HG02852 (cell line): ENCODE results near the gene SERPINF2.
"Not testable (repeated sequence)": the region's sequence is repeated elsewhere in the genome, so short reads cannot be mapped to it uniquely, and the experiment has no call there.

ENCODE experiments used
- ATAC-seq: cut with Tn5 transposase; IDR thresholded peaks from one replicate; pipeline ENCODE4 v1.9.1; 2021; ENCODE audit warnings: mild to moderate bottlenecking, moderate library complexity; ENCODE audit not compliant: unreplicated experiment

Gene SERPINF2

DNA sequence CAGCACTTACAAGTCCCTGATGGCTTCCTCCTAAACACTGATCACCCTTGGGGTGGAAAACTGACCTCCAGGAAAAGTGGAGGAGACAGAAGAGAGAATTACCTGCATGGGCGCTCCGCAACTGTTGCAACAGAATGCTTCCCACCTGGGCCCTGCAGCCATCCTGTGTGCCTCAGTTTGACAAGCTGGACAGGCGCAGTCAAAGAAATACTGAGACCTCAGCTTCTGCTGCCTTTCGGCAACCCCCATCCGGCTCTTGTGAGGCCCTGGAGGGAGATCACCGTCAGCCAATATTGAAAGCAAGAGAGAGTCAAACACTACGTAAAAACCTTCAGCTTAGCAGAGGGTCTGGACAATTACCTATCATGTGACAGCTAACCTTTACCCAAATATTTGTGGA lies 44.0 kb downstream of the SERPINF2 start:
- no peak for ATAC-seq

DNA sequence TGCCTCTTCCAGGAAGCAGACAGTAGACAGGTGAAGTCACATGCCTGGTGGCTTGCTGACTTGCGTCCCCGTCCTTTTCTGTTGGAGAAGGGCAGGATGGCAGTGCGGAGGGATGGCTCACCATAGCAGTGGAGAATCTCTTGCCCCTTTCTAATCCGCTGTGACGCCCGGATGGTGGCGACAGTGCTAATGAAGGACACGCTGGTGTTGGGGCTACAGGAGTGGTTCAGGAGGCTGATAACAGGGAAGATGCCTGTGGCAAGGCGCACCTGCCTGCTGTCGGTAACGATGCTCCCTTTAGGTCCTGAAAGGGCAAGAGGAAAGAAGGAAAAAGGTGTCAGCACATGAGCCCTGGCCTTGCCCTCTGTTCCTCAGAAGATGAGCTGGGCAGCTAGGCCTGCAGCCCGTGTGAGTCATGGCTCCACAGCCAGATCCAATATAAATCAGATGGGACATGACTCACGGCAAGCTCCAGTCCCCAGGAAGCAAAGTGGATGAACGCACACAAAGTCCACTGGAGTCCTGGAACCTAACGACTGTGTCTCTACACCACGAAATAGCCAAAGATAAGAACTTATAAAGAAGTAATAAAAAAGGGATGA lies 44.7 kb downstream of the SERPINF2 start:
- no peak for ATAC-seq

DNA sequence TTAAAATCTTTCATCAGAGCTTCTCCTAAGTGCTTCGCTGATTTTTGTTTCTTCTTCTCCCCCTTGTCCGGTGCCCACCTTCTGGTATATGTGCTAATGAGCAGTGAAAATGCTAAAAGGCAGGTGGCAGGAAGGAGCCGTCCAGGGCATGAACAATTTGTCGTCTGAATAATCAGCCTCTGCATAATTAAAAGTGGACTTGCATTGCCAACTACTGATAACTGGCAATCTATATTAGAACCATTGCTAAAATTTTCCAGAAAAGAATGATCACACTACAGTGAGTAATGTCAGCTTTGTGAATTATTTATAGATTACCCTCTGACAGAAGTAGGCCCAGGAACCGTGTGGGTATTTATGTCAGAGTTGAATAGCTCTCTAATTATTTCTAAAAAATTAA lies 47.3 kb downstream of the SERPINF2 start:
- ATAC-seq, result no peak

DNA sequence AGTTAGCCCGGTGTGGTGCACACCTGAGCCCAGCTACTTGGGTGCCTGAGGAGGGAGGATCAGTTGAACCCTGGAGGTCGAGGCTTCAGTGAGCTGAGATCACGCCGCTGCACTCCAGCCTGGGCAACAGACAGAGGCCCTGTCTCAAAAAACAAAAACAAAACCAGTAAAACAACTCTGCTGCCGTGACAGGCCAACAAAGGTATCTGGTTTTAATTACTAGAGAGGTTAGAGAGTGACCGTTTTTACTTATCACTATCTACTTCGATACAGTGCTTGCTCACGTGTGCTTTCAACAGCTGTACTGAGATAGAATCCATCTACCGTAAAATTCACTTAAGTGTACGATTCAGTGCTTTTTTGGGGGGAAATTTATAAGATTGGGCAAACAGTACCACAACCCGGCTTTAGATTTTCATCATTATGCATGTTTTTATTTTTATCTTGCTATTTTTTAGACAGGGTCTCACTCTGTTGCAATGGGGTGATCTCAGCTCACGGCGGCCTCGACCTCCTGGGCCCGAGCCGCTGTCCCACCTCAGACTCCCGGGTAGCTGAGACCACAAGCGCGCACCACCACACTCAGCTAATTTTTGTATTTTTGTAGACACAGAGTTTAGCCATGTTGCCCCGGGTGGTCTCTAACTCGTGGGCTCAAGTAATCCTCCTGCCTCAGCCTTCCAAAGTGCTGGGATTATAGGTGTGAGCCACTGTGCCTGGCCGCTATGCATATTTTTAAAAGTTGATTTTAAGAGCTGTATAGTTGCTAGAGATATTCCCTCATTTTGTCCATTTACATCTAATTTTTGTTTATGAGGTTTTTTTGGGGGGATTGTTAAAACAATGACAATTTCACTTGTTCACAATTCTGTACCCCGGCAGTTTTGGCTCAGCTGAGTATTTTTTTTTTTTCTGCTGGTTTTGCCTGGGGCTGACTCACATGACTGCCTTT lies 50.1 kb downstream of the SERPINF2 start:
- no peak for ATAC-seq

DNA sequence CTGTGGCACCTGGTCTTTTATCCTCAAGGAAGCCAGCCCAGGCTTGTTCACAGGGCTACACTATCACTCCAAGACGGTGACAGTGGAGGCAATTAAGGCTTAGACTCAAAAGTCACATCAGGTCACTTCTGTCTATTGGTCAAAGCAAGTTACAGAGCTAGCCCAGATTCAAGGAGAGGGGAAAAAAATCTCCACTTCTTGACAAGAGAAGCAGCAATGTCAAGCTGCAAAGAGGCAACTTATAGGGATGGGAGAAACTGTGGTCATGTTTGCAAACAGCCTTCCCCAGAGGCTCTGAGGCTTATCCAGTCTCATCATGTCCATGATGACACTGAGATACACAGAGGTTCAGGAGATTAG lies 50.8 kb downstream of the SERPINF2 start:
- no peak for ATAC-seq

DNA sequence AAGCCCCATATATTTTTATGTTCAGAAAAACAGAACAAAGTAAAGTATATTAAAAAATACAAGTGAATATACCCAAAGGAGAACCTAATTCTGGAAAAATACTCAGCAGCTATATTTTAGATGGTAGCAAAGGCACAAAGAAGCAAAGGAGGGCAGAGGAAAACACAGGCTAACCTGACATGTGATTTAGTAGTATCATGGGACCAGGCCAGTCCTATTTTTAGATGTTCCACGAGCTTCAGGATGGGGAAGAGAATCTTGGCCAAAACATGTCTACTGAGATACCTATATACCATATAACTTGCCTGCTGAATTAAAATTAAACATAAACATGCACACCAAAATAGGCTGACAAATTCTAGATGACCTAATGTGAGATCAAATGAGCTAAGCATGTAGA lies 54.1 kb downstream of the SERPINF2 start:
- ATAC-seq, result no peak

DNA sequence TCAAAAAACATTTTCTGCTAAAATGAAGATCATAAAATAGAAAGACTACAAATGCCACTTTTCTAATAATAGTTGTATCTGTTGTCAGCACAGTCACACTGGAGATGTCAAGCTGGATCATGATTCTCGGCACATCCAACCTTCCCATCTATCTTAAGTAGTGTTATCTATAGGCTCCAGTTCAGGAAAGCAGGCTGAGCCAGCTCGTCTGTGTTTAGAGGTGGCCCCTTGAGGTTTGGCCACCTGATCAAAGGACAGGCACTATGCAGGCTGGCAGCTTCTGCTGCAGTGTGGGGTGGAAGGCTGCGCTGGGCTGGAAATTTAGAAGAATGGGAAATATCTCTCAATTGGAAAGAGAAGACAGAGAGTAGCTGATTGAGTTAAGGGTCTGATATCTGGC lies 54.7 kb downstream of the SERPINF2 start:
- no peak for ATAC-seq

DNA sequence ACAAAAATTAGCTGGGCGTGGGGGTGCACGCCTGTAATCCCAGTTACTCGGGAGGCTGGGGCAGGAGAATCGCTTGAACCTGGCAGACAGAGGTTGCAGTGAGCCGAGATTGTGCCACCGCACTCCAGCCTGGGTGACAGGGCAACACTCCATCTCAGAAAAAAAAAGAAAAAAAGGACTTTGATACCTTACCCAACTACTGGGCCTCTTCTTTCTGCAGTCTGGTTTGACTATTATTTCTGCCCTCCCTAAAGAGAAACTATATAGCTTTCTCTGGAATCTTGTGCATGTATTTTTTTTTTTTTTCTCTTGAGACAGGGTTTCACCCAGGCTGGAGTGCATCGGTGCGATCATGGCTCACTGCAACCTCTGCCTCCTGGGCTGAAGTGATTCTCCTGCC lies 55.2 kb downstream of the SERPINF2 start:
- ATAC-seq, result not testable (repeated sequence)

- ATAC-seq, result no peak
Observed at GRCh38 chr17:1800240-1800639, 57.6 kb downstream of the SERPINF2 start.

GRCh38 chr17:1800712-1801111 lies 58.0 kb downstream of the SERPINF2 start:
- no peak for ATAC-seq

DNA sequence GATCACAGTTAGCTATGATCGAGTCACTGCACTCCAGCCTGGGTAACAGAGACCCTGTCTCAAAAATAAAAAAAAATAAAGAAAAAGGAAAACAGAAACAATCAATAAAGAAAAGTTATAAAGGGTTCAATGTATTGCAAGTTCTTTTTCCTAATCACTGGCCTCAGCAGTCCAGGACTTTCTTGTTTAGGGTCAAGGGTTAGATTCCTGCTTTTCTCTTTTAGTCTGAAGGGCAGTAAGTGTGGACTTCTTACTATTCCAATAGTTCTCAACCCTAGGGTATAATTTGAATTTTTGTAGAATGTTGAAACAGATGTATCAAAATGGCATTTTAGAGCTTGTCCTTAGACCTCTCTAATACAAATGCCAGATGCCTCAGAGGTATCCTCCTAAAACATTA lies 59.8 kb downstream of the SERPINF2 start:
- no peak for ATAC-seq

GRCh38 chr17:1803280-1803679 lies 60.6 kb downstream of the SERPINF2 start:
- no peak for ATAC-seq
